C4-2B (cell line): ENCODE data around the gene DCDC2C.

Source experiments
- H3K27ac ChIP-seq: fragments of 450-650 bp; 2 replicates; pipeline ENCODE4 v1.5.1; 2017
- ZFX ChIP-seq: fragments of 450-650 bp; IDR thresholded peaks from 2 replicates; pipeline ENCODE4 v1.6.1; 2017
- TF ChIP-seq, protein P1 (sequence below): fragments of 450-650 bp; conservative IDR thresholded peaks from 2 replicates; pipeline ENCODE4 v1.5.1; 2017; ENCODE audit warnings: mild to moderate bottlenecking

The DCDC2C gene

DNA sequence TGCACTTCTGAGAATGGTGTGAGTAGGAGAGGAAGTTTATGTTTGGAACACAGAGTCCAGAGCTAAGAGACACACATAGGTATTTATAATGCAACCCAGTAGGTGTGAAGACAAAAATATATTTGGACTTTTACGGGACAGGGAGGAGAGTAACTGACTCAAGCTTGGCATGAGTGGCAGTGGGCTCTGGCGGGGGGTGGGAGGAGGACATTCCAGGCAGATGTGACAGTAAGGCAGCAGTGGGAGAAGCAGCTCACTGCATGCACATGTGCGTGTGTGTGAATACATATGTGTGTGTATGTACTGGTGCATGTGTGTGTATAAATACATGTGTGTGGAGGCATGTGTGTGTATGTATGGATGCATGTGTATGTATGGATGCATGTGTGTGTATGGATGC, 51.4 kb downstream of the DCDC2C start:
- TF ChIP-seq ZFX = no peak
- TF ChIP-seq, protein P1, sequence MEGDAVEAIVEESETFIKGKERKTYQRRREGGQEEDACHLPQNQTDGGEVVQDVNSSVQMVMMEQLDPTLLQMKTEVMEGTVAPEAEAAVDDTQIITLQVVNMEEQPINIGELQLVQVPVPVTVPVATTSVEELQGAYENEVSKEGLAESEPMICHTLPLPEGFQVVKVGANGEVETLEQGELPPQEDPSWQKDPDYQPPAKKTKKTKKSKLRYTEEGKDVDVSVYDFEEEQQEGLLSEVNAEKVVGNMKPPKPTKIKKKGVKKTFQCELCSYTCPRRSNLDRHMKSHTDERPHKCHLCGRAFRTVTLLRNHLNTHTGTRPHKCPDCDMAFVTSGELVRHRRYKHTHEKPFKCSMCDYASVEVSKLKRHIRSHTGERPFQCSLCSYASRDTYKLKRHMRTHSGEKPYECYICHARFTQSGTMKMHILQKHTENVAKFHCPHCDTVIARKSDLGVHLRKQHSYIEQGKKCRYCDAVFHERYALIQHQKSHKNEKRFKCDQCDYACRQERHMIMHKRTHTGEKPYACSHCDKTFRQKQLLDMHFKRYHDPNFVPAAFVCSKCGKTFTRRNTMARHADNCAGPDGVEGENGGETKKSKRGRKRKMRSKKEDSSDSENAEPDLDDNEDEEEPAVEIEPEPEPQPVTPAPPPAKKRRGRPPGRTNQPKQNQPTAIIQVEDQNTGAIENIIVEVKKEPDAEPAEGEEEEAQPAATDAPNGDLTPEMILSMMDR = no peak
- H3K27ac ChIP-seq = no peak overlapping the region

DNA sequence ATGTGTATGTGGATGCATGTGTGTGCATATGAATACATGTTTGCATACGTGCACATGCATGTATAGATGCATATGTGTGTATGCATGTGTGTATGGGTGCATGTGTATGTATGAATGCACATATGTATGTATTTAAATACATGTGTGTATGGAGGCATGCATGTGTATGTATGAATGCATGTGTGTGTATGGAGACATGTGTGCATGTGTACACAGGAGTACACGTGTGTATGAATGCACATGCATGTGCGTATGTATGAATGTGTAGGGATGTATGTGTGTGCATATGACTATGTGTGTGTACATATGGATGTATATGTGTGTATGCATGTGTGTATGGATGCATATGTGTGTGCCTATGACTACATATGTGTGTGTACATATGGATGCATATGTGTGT, 51.9 kb downstream of the DCDC2C start:
- no peak overlapping the region for H3K27ac ChIP-seq
- TF ChIP-seq, protein P1 = no peak
- TF ChIP-seq ZFX = no peak

DNA sequence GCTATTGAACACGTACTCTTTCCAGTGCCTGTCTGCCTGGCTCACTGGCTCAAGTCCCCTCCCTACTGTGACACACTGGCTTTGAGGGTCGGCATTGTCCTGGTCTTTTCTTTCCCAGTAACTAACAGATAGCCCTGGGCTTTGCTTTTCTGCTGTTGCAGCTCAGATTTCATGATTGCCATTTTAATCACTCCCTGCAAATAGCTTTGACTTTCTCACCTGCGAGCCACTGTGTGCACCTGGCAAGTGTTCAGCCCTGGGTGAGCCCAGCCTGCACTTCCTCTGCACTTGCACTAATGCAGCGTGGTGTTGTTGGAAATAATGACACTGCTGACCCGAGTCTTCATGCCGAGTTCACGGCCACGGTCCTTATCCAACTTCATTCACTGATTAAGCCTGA, 52.9 kb downstream of the DCDC2C start:
- TF ChIP-seq, protein P1 = no peak
- no peak for TF ChIP-seq ZFX
- H3K27ac ChIP-seq = no peak overlapping the region

DNA sequence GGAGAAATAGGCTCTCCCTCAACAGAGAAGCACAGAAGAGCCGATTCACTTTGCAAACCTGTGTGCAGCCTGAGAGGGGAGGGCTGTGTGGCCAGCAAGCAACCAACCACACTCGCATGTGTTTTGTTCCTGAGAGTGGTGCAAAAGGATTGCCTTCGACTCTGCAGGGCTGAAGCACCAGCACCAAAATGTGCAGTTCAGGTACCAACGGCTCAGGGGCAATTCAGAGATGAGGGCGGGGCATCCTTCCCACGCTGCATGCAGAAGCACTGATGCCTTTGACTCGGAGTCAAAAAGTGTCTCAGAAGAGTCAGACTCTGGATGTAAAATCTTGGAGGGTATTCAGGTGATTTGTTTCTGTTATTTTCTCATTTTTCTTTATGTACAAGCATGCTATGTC, 55.5 kb downstream of the DCDC2C start:
- TF ChIP-seq, protein P1 = no peak
- TF ChIP-seq ZFX = no peak
- no peak overlapping the region for H3K27ac ChIP-seq

DNA sequence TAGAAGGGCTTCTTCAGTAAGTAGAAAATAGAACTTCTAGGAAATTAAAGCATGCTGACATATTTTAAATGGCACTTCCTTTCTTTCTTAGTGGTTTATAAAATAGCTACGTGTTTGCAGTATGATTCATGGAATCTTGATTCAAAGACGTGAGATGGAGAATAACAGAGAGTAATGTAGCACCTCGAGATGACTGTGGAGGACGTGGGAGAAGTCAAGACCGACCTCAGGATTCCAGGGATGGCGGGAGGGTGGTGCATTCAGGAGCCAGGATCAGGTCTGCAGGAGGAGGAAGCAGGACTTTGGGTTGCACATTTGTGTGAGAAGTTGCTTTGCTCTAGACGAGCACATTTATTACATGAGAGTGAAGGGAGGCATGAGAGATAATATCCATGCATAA, 56.0 kb downstream of the DCDC2C start:
- no peak for TF ChIP-seq ZFX
- TF ChIP-seq, protein P1 = no peak
- no peak overlapping the region for H3K27ac ChIP-seq

DNA sequence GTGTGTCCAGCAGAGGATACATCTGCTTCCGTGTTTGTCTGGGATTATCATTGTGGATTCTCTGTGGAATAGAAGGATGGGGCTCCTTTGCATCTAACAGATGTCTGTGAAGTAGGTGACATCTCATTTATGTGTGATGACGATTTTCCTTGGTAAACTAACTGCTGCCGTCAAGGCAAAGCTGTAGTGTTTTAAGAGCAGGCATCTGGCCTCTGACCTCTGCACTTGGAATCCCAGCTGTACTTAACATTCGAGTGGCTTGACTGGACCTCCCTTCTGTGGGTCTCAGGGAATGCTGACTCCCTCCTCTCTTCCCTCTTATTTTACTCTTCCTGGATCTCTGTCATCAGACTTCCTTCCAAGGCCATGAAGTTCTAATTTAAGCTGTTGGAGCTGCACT, 56.4 kb downstream of the DCDC2C start:
- TF ChIP-seq, protein P1 = no peak
- TF ChIP-seq ZFX = no peak
- no peak overlapping the region for H3K27ac ChIP-seq

DNA sequence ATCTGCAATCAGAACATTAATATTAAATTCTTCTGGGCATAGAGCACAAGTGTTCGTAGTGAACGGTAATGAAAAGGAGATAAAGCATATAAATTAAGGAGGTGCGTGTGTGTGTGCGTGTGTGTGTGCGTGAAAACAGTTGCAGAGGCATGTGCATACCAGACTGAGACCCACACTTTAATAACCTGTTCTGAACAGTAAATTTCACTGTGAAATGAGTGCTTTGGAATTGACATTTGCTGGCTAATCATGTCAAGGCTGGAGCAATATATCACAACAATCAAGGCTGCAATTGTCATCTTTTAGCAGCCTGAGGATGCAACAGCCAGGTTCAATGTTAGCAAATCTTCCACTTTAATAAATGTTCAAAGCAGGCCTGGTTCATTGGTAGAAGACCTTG, 57.9 kb downstream of the DCDC2C start:
- TF ChIP-seq, protein P1 = no peak
- TF ChIP-seq ZFX = no peak
- H3K27ac ChIP-seq = no peak overlapping the region
